NCI-H446 (cell line): ENCODE measurements around the gene TCF4.

Source experiments
- DNase-seq, 2 experiments: peaks; one replicate each; lab custom pipeline; 2025; lab: John Stamatoyannopoulos, UW

Gene TCF4

DNA sequence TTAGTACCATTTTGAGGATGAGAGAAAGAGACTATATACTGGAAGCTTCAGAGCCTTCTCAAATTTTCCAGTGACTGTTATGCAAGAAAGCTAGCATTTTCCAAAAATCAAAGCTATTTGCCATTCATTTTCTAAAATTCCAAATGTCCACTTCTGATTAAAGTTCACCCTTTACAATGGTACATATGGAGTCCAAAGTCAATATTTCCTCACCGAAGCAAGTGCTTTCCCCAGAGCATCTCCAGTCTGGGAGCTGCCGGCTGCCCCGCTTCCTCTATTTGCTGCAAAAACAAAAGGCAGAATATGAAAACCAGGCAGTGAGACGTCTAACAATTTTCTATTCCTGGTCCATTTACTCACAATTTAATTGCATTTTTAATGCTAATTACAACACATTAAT, 326.7 kb downstream of the TCF4 start:
- DNase-seq = no peak

DNA sequence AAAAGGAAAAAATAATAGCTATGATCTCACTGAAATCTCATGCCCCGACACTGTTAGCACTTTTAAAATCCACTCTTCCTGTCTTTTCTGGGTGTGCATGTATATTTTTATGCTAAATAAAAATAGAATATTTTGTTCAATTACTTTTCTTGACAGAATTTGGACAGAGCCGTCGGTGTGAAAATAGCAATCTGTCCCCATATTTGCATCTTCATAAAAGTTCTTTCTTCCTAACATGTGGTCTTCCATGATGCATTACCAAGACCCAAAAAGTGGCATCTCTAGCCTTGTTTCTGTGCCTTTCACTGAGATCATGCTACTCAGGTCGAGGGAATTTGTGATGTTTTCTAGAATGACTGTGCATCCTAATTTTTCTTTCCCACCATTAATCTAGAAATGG, 329.9 kb downstream of the TCF4 start:
- no peak for DNase-seq

DNA sequence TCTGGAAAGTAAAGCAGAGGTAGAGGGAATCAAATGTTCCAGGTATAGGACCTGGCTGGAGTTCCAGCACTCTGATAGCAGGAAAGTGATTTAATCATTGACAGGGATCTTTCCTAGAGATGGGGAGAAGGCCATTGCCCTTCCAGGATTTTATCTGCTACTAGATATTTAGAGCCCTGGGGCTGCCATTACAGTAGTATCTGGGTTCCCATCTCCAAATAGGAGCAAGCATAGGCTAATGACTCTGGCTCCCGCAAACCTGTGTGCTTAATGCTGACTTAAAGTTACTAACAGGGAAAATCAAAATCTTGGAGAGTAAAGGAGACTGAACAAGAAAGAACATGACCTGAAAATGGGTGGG, 331.1 kb downstream of the TCF4 start:
- no peak for DNase-seq

DNA sequence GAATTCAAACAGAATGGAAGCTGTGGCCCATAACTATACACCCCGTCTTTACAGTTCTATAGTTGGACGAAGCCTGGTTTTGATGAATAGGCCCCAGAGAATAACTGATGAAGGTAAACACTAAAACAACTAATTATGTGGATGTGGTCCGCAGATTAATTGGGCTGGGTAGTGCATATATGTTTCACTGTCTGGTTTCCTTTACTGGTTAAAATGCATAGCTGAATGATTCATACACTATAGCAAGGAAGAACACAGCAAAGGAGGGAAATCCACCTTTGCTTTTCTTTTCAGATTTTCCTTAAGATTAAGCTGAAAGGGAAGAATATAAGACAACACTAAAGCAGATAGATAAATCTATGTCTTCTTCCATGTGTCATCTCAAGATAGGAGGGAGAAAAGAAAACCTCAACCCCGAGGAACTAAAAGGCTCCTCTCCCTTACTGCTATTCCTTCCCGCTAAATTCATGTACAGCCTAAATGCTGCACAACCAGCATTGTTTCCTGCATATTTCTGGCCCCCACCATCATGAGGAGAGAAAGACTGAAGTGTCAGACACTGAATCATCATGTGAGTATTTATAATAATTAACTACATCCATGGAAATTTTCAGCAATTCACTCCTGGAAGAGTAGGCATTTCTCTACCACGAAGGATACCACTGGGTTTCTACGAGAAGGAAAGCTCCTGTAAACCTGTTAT, 331.6 kb downstream of the TCF4 start:
- no peak for DNase-seq

DNA sequence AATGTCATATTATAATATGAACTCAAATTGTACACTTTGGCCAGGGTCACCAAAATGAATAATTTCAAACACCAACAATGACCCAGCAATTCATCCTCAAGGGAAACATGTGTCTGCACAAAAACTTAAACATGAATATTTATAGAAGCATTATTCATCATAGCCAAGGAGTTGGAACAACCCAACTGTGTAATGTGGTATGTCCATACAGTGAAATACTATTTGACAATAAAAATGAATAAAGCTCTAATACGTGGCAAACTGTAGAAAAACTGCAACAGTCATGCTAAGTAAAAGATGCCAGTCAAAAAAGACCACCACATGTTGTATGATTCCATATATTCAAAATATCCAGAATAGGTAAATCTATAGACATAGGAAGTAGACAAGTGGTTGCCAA, 334.2 kb downstream of the TCF4 start:
- no peak for DNase-seq

DNA sequence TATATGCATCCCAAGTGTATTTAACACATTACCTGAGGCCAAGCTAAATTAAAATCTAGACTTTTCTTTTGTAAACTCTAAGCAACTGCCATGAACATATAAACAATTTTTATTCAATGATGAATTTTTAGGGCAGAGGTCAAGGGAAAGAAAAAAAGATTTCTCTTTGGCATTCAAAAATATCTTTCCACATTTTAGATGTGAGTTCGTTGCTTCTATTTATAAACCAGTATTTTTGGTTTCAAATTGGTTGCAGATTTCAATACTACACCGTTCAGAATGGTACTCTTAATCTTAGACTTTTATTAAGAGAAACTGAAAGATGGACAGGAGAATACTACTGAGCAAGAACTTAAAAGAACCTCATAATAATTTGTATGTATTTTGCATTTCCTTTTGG, 335.1 kb downstream of the TCF4 start:
- DNase-seq = no peak

DNA sequence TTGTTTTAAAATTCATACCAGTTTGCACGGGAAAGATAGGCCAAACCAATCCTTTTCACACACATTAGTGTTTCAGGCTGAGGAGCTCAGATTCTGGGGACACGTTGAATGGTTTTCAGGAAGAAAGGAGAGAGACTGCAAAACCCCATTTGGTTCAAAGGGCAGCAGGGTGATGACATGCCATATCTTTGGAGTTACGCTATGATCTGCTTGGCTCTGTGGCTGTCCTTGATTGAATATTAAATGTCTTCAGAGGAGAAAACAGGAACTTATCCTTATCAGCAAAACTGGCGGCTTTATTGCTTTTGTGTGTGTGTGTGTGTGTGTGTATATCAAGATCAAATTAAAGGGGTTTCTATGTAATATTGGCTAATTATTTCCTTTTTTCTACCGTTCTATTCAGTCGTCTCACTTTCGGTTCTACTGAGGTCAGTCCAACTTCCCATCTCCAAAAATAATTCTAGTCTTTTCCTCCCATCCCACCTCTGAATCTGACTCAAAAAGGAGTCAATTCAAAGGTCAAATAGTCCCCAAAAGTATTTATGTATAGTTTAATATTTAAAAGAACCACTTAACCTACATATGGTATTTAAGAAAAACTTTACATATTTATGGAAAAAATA, 335.8 kb downstream of the TCF4 start:
- DNase-seq = no peak

DNA sequence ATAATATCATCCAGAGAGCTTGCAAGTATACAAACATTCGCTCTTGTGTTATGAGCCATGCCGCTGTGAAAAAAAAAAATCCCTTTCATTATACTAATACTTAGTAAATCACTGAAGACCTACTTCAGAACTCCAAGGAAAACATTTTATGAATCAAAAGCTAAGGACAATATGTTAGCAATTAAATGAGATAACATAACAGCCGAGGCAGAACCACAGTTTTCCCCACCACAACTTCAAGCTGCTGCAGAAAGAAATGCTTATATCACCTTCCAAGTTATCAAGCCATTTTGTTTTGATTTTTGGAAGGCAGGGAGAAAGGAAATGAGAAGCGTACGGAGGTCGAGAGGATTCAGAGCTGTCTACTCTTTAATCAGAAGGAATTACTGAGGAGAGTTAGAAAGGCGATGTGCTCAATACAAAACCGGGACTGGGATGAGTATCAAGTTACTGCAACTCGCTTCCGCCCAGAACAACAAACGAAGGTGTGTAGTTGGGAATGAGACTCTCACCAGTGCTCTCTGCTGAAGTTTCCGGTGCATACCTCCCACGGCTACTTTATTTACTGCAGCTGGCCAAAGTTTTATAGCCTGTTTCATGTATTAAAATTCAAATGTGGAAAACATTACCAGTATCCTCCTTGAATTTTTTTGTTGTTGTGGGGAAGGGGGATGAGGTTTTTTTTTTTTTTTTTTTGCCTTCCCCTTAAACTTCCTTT, 336.6 kb downstream of the TCF4 start:
- DNase-seq = no peak

DNA sequence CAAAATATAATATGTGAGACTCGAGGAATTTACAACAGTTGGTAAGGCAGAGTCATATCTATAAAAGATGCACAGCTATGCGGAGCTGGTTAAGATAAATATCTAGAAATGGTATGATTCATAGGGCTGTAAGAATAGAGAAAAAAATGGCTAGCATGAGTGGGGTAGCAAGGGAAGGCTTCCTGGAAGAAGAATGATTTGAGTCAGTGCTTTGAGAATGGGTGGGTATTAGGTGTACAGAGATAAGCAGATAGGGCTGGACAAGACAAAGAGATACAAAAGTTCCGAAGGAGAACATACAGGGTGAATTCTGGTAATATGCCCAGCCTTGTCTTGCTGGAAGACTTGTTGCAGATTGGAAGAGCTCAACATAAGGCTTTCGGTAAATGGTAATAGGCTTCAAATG, 337.2 kb downstream of the TCF4 start:
- no peak for DNase-seq

DNA sequence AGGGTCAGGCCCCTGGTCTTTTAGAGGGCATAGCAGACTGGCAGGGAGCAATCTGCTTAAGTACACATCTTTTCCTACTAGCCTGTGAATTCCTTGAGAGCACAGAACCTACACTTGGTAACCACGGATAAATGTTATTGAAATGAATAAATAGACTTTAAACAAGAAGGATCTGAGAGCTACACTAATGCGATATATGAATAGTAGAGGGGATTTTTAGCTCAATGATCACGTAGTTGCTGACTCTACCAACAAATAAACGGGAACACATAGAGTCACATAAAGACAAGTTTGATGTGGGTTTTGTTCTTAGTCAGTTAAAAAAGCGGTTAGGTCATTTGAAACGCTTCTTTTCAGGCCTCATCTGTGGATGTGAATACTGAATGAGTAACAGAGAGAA, 338.4 kb downstream of the TCF4 start:
- no peak for DNase-seq

DNA sequence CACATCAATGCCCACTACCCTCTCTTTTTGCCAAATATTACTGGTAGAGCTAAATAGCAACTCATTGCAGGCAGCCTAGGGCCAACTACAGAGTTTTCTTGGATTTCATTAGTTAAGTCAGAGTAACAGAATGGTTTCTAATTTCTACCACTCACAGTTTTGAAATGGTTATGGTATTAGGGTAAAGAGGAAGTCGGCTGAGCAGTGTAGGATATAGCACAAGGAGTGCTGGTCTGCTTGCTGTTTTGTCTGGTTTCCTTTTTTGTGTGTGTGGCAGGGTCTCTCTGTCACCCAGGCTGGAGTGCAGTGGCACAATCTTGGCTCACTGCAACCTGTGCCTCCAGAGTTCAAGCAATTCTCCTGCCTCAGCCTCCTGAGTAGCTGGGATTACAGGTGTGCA, 339.5 kb downstream of the TCF4 start:
- DNase-seq = no peak

DNA sequence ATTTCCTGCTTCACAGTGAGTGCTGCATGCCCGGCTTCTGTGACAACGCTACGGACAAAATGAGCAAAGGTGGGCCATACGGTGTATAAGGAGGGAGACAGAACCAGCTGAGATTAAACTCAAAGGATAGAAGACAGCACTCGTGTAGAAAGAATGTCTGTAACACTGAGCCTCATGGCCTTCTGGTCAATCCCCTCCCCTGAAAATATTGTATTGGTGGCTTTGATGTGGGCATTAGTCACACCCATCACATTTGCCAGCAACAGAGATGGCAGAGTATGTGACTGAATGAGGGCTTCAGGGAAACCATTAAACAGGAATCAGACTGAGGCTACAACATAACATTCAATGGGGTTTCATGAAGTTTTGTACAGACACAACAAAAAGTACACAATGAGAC, 341.0 kb downstream of the TCF4 start:
- no peak for DNase-seq

DNA sequence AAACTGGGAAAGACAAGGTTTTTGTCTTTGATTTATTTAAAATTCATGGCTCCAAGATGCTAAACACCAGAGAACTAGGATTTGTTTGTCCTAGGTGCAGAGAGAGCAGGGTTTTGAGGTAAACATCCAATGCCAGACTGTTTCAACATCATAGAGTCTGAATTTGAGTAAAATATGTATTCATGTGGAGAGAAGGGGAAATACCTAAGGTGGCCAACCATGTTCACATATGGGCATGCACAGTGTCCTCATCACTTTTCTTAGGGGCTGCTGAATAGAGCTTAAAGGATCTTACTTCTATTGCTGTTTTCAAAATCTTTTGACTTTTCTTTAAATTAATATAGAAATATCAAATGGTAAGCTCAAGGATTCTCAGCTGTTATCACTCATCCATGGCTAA, 341.7 kb downstream of the TCF4 start:
- no peak for DNase-seq

DNA sequence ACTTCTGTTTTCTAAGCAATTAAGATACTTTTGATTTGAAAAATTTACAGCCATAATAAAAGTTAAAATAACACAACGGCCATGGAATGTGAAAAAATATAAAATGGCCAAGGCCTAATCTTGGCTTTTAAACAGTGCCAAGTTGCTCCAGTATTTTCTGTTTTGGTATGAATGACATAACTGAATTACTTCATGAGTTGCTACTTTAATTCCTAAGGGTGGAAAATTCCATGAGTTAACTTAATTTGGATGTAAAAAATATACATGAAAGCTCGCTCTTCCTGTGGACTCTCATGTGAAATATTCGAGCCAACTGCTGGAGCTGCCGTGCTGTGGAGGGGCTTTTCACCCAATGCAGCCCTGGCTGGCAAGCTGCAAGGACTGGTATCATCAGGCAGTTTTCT, 342.8 kb downstream of the TCF4 start:
- no peak for DNase-seq

DNA sequence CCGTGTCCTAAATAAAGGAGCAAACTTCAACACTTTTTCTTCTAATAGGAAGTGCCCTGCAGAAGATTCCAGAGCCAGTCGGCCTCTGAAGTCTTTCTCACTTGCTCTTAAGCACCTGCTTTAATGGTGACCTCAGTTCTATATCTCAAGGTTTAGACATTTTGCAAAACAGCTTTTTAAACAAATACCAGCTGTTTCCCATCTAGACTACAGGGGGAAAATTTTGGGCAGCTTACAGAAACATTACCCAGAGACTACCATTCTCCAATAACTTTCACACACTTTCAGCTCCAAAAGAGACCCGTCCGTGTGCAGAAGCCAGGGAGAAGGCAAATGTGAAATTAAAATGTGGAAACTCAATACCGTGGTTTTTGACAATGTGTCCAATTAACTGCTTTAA, 343.4 kb downstream of the TCF4 start:
- no peak for DNase-seq

DNA sequence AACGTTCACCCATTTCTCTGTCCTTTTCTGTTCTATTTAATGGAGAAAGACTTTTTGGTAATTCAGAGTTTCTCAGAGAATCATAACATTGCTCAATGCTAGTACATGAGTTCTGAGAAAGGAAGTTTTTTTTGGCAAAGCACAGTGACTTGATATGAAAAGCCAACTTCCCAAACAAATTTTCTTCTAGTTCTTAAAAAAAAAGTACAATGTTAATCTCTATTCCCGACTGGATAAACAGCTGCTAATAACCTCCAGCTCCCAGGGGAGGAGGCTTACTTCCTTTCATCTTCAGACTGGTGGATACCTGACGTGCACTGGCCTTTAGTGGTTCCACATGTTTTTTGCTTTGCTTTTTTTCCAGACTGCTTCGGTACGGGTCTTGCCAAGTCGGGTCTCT, 344.1 kb downstream of the TCF4 start:
- DNase-seq = no peak

DNA sequence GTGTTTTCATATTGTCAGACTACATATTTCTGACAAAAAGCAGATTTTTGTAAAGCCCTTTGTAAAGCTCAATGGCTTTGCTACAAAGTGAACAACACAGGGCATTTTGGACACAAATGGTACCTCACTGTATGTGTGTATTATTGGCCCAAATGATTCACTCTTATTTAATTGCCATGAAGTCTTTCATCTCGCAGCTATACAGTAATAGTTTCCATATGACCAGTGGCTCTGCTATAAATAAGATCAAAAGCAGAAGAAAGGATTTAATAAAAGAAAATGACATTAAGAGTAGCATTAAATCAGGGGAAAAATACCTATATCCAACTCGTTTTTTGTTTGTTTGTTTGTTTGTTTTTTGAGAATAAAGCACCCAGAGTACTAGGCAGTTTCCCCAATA, 344.7 kb downstream of the TCF4 start:
- no peak for DNase-seq

DNA sequence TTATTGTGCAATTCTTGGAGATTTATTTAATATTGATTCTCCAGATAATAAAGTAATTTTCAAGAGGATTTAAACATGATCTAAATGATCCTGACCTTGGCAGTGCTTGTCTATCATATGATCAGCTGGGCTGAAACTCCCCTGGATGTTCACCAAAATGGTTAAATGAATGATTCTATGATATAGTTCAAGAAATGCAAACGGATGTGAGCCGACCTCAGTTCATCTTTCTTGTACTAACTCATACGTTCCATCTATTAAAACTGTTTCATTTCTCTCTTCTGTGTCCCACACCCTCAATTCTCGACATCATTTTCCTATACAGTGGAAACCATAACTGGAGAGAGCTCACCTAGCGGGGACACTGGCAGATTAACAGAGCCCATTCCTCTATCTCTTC, 347.0 kb downstream of the TCF4 start:
- no peak for DNase-seq

DNA sequence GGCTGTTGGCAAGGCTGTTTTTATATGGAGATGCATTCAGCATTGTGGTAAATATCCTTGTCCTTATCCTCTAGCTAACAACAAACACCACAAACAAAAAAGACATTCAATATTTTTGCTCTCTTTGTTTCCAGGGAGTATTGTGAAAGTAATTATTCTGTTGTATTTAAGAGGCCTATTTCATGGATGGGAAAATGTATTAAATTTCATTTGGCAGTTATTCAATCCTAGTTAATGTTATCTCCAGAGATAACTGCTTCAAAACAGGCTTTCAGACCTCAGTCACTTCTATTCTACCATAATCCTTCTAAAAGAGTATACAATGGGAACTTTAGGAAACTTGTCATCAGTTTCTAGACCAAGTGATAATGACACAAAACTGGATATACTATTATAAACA, 348.3 kb downstream of the TCF4 start:
- DNase-seq = no peak

DNA sequence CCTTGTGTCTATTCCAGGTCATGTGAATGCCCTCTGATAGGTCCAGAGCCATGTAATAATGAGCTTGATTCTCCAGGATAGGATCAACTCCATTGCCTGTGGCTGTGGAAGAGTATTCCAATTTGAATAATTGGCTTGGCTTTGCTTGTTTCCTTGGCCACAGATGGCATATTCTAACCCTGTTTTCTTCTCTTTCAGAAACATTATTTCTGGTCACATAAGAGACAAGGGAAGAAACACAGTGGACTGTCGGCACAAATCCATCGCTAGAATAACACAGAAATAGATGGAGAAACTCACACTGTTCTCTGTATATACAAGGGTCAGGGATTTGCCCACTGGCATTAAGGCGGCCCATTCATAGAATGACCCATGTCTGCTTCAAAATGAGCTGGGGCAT, 350.3 kb downstream of the TCF4 start:
- no peak for DNase-seq

DNA sequence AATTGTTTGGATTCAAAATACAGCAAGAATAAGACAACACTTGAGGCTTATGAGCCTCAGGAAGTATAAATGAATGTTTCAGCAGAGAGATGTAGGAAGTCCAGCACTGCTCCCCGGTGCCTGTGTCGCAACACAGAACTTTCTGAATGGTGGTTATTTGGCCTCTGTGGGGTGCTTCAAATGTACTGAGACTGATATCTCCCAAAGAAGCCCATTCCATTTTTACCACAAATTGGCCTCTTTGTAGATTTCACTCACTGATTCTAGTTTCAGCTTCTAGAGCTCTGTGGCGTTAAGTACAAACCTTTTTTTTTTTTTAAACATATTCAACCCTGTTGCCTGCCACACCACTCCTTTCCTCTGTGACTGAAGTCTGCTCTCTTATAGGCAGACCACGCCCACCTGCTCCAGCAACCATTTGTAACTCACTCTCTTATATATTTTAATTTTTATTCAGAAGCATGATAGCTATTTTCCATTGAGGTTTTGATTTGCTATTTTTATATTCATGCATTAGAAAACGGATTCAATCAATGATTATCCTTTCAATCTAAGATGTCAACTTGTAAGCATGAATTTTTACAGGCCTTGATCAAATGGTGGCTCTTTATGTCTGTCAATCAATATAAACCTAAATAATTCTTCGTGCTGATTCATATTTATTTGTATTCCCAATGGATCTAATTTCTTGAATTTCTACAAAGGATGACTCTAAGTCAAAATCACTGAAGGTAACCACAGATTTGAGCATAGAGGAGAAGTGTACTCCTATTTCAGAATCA, 351.7 kb downstream of the TCF4 start:
- DNase-seq = no peak

DNA sequence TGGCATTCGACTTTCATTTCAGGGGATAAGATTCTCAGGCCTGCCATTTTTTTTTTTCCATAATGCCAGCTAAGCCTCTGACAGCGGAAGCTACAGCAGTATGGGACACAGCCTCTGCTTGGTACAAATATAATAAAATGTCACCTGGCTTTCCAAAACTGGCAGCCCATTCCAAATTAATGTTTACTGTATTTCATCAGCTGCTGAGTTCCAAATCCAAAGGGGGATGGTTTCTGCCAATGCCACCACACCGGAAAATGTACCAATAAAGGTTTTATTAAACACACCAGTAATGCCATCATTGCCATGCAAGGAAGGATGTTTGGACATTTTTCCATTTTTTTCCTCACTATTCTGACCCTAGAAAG, 352.9 kb downstream of the TCF4 start:
- DNase-seq = no peak
